ENCODE data around the gene SMOC1. TPM values are rescaled to one million over a fixed set of nuclear protein-coding genes. Genes with fewer than 3 reads are reported as not detected.

The SMOC1 gene
- total RNA-seq, 3 donors from 2014 or later (not counting 1 experiment from before 2014, with no cell fraction given): not detected

GRCh38 chr14:69917287-69917686, 38.1 kb downstream of the SMOC1 start:
- Histone ChIP-seq H3K27me3 (ENCODE audit: control insufficient read depth, insufficient read depth, low read length) (no peaks in the 10 kb centered on the region), H3K36me3 (ENCODE audit: control insufficient read depth, insufficient read depth, low read length) (no peaks in the 10 kb centered on the region), H3K4me3 (ENCODE audit: low read length) (no peak overlapping the region), H3K4me1 (ENCODE audit: control insufficient read depth, insufficient read depth, low read length) (no peaks in the 10 kb centered on the region), H3K27ac (ENCODE audit: low read length) (no peak overlapping the region), H3K9me3 (ENCODE audit: control insufficient read depth, insufficient read depth, low read length) (no peaks in the 10 kb centered on the region)
- no peak overlapping the region for H3K4me3 Mint-ChIP-seq
- H3K9me3 Mint-ChIP-seq: no peaks in the 10 kb centered on the region
- H3K27ac Mint-ChIP-seq: no peak overlapping the region
- WGBS (ENCODE audit: insufficient coverage): 91% methylated on average over 8 of the region's 9 CpGs
- DNase-seq (no peak), ATAC-seq (no peak)
- H3K4me1 Mint-ChIP-seq: no peaks in the 10 kb centered on the region
- TF ChIP-seq CTCF (IDR thresholded peaks at IDR 0.05): no peak
- peaks cover 19 to 24% of the 10 kb centered on the region in 2 donors for H3K27me3 Mint-ChIP-seq (ENCODE audit: low read depth in 2 of 2)
- intact Hi-C loops (cut with micrococcal nuclease): no loop called here
- no peaks in the 10 kb centered on the region for H3K36me3 Mint-ChIP-seq

GRCh38 chr14:69919815-69920214, 40.6 kb downstream of the SMOC1 start:
- intact Hi-C loops (cut with micrococcal nuclease): no loop called here
- Mint-ChIP-seq H3K9me3 (no peaks in the 10 kb centered on the region), H3K36me3 (no peaks in the 10 kb centered on the region), H3K27ac (no peak overlapping the region), H3K27me3 (ENCODE audit: low read depth in 2 of 2) (peaks cover 29 to 33% of the 10 kb centered on the region in 2 donors), H3K4me1 (no peaks in the 10 kb centered on the region), H3K4me3 (no peak overlapping the region)
- Histone ChIP-seq H3K4me1 (ENCODE audit: control insufficient read depth, insufficient read depth, low read length) (no peaks in the 10 kb centered on the region), H3K36me3 (ENCODE audit: control insufficient read depth, insufficient read depth, low read length) (no peaks in the 10 kb centered on the region), H3K27ac (ENCODE audit: low read length) (no peak overlapping the region), H3K4me3 (ENCODE audit: low read length) (no peak overlapping the region), H3K27me3 (ENCODE audit: control insufficient read depth, insufficient read depth, low read length) (no peaks in the 10 kb centered on the region), H3K9me3 (ENCODE audit: control insufficient read depth, insufficient read depth, low read length) (no peaks in the 10 kb centered on the region)
- TF ChIP-seq CTCF (IDR thresholded peaks at IDR 0.05): no peak
- ATAC-seq (no peak), DNase-seq (no peak)
- whole genome bisulfite sequencing (ENCODE audit: insufficient coverage): 73% methylated on average over 1 of the region's 1 CpG

- DNase-seq: no peak
- intact Hi-C loops (cut with micrococcal nuclease): no loop called here
- Mint-ChIP-seq H3K27me3 (ENCODE audit: low read depth in 2 of 2) (peaks cover 25 to 26% of the 10 kb centered on the region in 2 donors), H3K36me3 (no peaks in the 10 kb centered on the region), H3K4me1 (no peaks in the 10 kb centered on the region), H3K4me3 (no peak overlapping the region), H3K27ac (no peak overlapping the region), H3K9me3 (no peaks in the 10 kb centered on the region)
- 95% methylated on average over 9 of the region's 9 CpGs for WGBS (ENCODE audit: insufficient coverage)
- no peak overlapping the region for H3K27ac ChIP-seq (ENCODE audit: low read length)
- no peaks in the 10 kb centered on the region for H3K4me1 ChIP-seq (ENCODE audit: control insufficient read depth, insufficient read depth, low read length)
- H3K4me3 ChIP-seq (ENCODE audit: low read length): no peak overlapping the region
- no peaks in the 10 kb centered on the region for H3K9me3 ChIP-seq (ENCODE audit: control insufficient read depth, insufficient read depth, low read length)
- ATAC-seq: no peak
- no peaks in the 10 kb centered on the region for H3K36me3 ChIP-seq (ENCODE audit: control insufficient read depth, insufficient read depth, low read length)
- H3K27me3 ChIP-seq (ENCODE audit: control insufficient read depth, insufficient read depth, low read length): no peaks in the 10 kb centered on the region
- TF ChIP-seq CTCF (IDR thresholded peaks at IDR 0.05): no peak
Observed at GRCh38 chr14:69921052-69921451, 41.8 kb downstream of the SMOC1 start.

- H3K4me3 ChIP-seq (ENCODE audit: low read length): no peak overlapping the region
- no peaks in the 10 kb centered on the region for H3K36me3 ChIP-seq (ENCODE audit: control insufficient read depth, insufficient read depth, low read length)
- ATAC-seq (no peak), DNase-seq (no peak)
- H3K4me1 ChIP-seq (ENCODE audit: control insufficient read depth, insufficient read depth, low read length): no peaks in the 10 kb centered on the region
- no peaks in the 10 kb centered on the region for H3K9me3 Mint-ChIP-seq
- intact Hi-C loops (cut with micrococcal nuclease): no loop called here
- H3K27ac ChIP-seq (ENCODE audit: low read length): no peak overlapping the region
- no peak overlapping the region for H3K4me3 Mint-ChIP-seq
- peaks cover 23 to 25% of the 10 kb centered on the region in 2 donors for H3K27me3 Mint-ChIP-seq (ENCODE audit: low read depth in 2 of 2)
- H3K27me3 ChIP-seq (ENCODE audit: control insufficient read depth, insufficient read depth, low read length): no peaks in the 10 kb centered on the region
- 84% methylated on average over 6 of the region's 6 CpGs for WGBS (ENCODE audit: insufficient coverage)
- no peak overlapping the region for H3K27ac Mint-ChIP-seq
- no peaks in the 10 kb centered on the region for H3K9me3 ChIP-seq (ENCODE audit: control insufficient read depth, insufficient read depth, low read length)
- no peaks in the 10 kb centered on the region for H3K36me3 Mint-ChIP-seq
- no peaks in the 10 kb centered on the region for H3K4me1 Mint-ChIP-seq
- TF ChIP-seq CTCF (IDR thresholded peaks at IDR 0.05): no peak
Observed at GRCh38 chr14:69922198-69922597, 43.0 kb downstream of the SMOC1 start.
